DMS53 treated with DMSO at 0.1 percent for 48 hours (cell line): Measurements from ENCODE around the gene SMNDC1.

Source experiments
- DNase-seq: peaks from one replicate; lab custom pipeline; 2025; ENCODE audit not compliant: unreplicated experiment; lab: John Stamatoyannopoulos, UW

SMNDC1 gene

GRCh38 chr10:110327262-110327914 is 22.7 kb upstream of the SMNDC1 start:
- no peak for DNase-seq

- no peak for DNase-seq
Observed at GRCh38 chr10:110326351-110327032, 21.8 kb upstream of the SMNDC1 start.

GRCh38 chr10:110324805-110325280 is 20.1 kb upstream of the SMNDC1 start:
- no peak for DNase-seq

- no peak for DNase-seq
Observed at GRCh38 chr10:110324201-110324804, 19.6 kb upstream of the SMNDC1 start.

- no peak for DNase-seq
Observed at GRCh38 chr10:110323503-110323902, 18.8 kb upstream of the SMNDC1 start.

- no peak for DNase-seq
Observed at GRCh38 chr10:110321869-110322620, 17.3 kb upstream of the SMNDC1 start.

GRCh38 chr10:110317866-110318850 is 13.4 kb upstream of the SMNDC1 start:
- no peak for DNase-seq

- DNase-seq, result no peak
Observed at GRCh38 chr10:110313674-110314073, 9.0 kb upstream of the SMNDC1 start.

- no peak for DNase-seq
Observed at GRCh38 chr10:110312206-110312605, 7.5 kb upstream of the SMNDC1 start.

GRCh38 chr10:110311357-110311949 is 6.7 kb upstream of the SMNDC1 start:
- DNase-seq, result peak; percentile 47

GRCh38 chr10:110310741-110311140 is 6.0 kb upstream of the SMNDC1 start:
- no peak for DNase-seq

- no peak for DNase-seq
Observed at GRCh38 chr10:110307805-110308204, 3.1 kb upstream of the SMNDC1 start.

- no peak for DNase-seq
Observed at GRCh38 chr10:110306452-110306768, 1.7 kb upstream of the SMNDC1 start.

- DNase-seq, result peak; percentile 80
Observed at GRCh38 chr10:110305767-110306451, 1.2 kb upstream of the SMNDC1 start.

- no peak for DNase-seq
Observed at GRCh38 chr10:110304394-110304779, 333 bp downstream of the SMNDC1 start.

- DNase-seq, result no peak
Observed at GRCh38 chr10:110303681-110304080, 1.0 kb downstream of the SMNDC1 start.

GRCh38 chr10:110300486-110300986 is 4.2 kb downstream of the SMNDC1 start:
- no peak for DNase-seq

- DNase-seq, result no peak
Observed at GRCh38 chr10:110296966-110297365, 7.8 kb downstream of the SMNDC1 start.

- DNase-seq, result peak; percentile 30
Observed at GRCh38 chr10:110286841-110287240, 17.9 kb downstream of the SMNDC1 start.
